Activated CD4-positive, alpha-beta memory T cell treated with anti-CD3 and anti-CD28 coated beads for 36 hours (primary cell): ENCODE measurements around the gene DDR1. TPM values are rescaled to one million over a fixed set of nuclear protein-coding genes. Genes with fewer than 3 reads are reported as not detected.
A peak's percentile ranks its signal among the peaks of the same experiment; 100 is the strongest.

ENCODE experiments used
- CTCF ChIA-PET: fragments of 350-600 bp; sonication (Branson Sonifier 250); formaldehyde crosslinking; loops from one replicate; lab custom pipeline; 2021; ENCODE audit warnings: antibody characterized with exemption, inconsistent platforms; lab: Charles Lee
- POLR2A ChIA-PET: fragments of 350-600 bp; sonication (Branson Sonifier 250); formaldehyde crosslinking; loops from one replicate; lab custom pipeline; 2021; ENCODE audit warnings: antibody characterized with exemption; lab: Charles Lee
- DNase-seq: peaks from one replicate; pipeline ENCODE4 v3.0.0-alpha.2; 2020
- H3K27ac Mint-ChIP-seq: one replicate; pipeline ENCODE4 v1.8.0; 2021; ENCODE audit warnings: mixed read lengths
- H3K27me3 Mint-ChIP-seq: one replicate; pipeline ENCODE4 v1.8.0; 2021; ENCODE audit warnings: mixed read lengths
- H3K36me3 Mint-ChIP-seq: one replicate; pipeline ENCODE4 v1.8.0; 2021; ENCODE audit warnings: mixed read lengths
- H3K4me1 Mint-ChIP-seq: one replicate; pipeline ENCODE4 v1.8.0; 2021; ENCODE audit warnings: low read depth, mixed read lengths
- H3K4me3 Mint-ChIP-seq: one replicate; pipeline ENCODE4 v1.8.0; 2021; ENCODE audit warnings: mild to moderate bottlenecking, mixed read lengths
- H3K9me3 Mint-ChIP-seq: one replicate; pipeline ENCODE4 v1.8.0; 2021; ENCODE audit warnings: mixed read lengths
- intact Hi-C: fragments of 100-400 bp; cut with micrococcal nuclease; formaldehyde crosslinking; loops from one replicate; pipeline ENCODE4 v1.15.1; 2023
- total RNA-seq, 2 experiments: library from RNA; stranded (reverse); gene quantifications; one replicate each; pipeline ENCODE4 v1.2.3, GENCODE V29; 2021

Gene DDR1
- total RNA-seq, 2 experiments from 2014 or later: 8.1 to 8.7 TPM

DNA sequence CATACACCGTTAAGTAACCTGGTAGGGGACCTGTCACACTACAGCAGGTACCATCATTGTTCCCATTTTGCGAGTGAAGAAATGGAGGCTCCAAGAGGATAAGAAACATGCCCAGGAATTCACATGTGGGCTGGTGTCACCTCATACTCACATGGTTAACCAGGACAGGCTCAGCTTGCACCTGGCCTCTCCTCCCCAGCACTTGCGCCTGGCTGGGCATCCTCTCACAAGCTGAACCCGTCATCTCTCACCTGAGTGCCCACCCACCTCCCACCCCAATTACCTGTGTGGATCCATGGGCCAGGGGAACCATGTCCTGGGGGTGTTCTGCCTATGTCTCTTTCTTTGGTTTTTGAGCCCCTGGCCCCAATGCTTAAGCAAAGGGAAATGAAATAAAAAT is 46.2 kb downstream of the DDR1 start:
- intact Hi-C loops: no loop called here
- H3K4me1 Mint-ChIP-seq: no peaks in the 10 kb centered on the region
- ChIA-PET POLR2A (no interaction called here), CTCF (interaction anchor here (1.2 to 2.2 kb wide), 2 partner anchors 15 to 149 kb away, joined by 5 to 8 read pairs; no protein-coding TSS in a partner anchor)
- no peak overlapping the region for H3K27ac Mint-ChIP-seq
- peaks cover 12% of the 10 kb centered on the region for H3K9me3 Mint-ChIP-seq
- peaks cover 26% of the 10 kb centered on the region for H3K36me3 Mint-ChIP-seq
- H3K4me3 Mint-ChIP-seq: no peak overlapping the region
- no peak for DNase-seq
- H3K27me3 Mint-ChIP-seq: no peaks in the 10 kb centered on the region

DNA sequence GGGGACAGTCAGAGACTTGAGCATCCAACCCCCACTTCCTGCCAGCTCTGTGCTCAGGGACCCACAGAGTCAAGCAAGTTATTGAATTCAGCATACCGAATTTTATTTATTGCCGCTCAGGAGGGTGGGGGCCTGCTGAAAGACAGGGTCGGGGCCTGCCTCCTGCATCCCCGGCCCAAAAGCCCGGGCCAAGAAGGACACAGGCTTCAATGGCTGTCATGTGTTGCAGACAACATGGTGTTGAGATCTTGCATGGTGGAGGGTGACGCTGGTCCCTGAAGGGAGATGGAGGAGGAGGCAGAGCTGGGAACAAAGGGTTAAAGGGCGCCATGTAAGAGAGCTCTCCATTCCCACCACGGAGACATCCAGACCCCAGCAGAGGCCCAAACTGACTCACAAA is 47.0 kb downstream of the DDR1 start:
- no peak for DNase-seq
- intact Hi-C loops: no loop called here
- Mint-ChIP-seq H3K4me1 (no peaks in the 10 kb centered on the region), H3K4me3 (no peak overlapping the region), H3K9me3 (peaks cover 12% of the 10 kb centered on the region), H3K36me3 (peaks cover 24% of the 10 kb centered on the region), H3K27ac (no peak overlapping the region), H3K27me3 (peaks cover 2% of the 10 kb centered on the region)
- CTCF ChIA-PET: no interaction called here
- POLR2A ChIA-PET: no interaction called here

GRCh38 chr6:30931969-30932645 is 47.8 kb downstream of the DDR1 start, which contains the start of gene SFTA2:
TSS of gene SFTA2 (minus strand) at chr6:30932170. CDS start at chr6:30932096, 74 bp downstream.
- CTCF ChIA-PET: no interaction called here
- POLR2A ChIA-PET: no interaction called here
- intact Hi-C loops: no loop called here
- Mint-ChIP-seq H3K9me3 (peaks cover 12% of the 10 kb centered on the region), H3K36me3 (peaks cover 19% of the 10 kb centered on the region), H3K27ac (no peak within 1 kb of the TSS), H3K4me3 (no peak within 1 kb of the TSS), H3K4me1 (no peaks in the 10 kb centered on the region), H3K27me3 (peaks cover 4% of the 10 kb centered on the region)
- no peak for DNase-seq

DNA sequence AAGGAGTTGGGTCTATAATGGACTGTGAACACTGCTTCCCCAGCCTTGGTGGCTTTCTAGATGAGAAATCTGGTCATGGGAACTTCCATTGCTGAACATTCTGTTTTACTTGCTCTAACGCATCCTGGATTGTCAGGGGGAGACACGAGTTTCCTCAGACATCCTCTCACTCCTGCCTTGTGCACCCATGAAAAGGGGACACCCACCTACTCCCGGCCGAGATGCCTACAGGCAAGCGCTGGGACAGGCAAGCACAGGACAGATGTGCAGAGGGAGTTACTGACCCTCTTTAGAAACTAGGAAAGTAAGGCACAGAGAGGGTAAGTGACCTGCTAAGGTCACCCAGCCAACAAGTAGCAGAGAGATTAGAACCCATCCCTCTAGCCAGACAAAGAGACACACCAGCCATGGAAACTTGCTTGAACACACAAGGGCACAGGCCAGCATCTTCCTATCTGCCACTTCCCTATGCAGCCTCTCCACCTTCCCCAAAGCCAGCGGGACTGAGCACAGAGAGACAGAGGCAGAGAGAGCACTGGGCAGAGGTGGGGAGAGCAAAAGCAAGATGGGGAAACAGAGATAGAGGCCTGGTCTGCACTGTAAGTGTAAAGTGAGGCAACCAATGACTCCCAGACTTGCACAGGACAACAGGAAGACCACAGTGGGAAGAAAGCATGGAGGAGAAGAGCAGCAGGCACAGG is 48.5 kb downstream of the DDR1 start:
- ChIA-PET POLR2A (no interaction called here), CTCF (no interaction called here)
- Mint-ChIP-seq H3K9me3 (peaks cover 12% of the 10 kb centered on the region), H3K36me3 (peaks cover 14% of the 10 kb centered on the region), H3K27ac (no peak overlapping the region), H3K27me3 (peaks cover 4% of the 10 kb centered on the region), H3K4me1 (no peaks in the 10 kb centered on the region), H3K4me3 (no peak overlapping the region)
- DNase-seq: no peak
- intact Hi-C loops: no loop called here

DNA sequence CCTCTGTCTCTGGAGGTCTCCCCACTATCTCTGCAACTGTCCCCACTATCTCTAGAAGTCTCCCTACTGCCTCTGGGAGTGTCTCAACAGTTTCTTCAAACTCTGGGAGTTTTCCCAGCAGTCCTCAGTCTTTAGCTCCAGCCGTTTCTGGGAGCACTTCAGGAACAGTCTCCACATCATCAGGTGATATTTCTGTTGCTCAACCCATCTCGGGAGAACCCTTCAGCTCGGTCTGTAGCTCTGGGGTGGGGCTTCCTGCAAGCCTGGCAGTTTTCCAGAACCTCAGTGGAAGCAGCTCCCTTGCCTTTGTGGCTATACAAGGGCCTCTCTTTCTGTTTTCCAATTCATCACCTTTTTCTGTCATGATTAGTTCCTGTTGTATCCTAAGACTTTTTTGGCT is 50.7 kb downstream of the DDR1 start:
- ChIA-PET CTCF (interaction anchor here (1.1 kb wide), 1 partner anchor 134 kb away, joined by 3 read pairs; no protein-coding TSS in a partner anchor), POLR2A (no interaction called here)
- H3K36me3 Mint-ChIP-seq: no peaks in the 10 kb centered on the region
- H3K4me1 Mint-ChIP-seq: no peaks in the 10 kb centered on the region
- H3K27me3 Mint-ChIP-seq: peaks cover 9% of the 10 kb centered on the region
- H3K4me3 Mint-ChIP-seq: no peak overlapping the region
- no peak overlapping the region for H3K27ac Mint-ChIP-seq
- no peak for DNase-seq
- intact Hi-C loops: no loop called here
- no peaks in the 10 kb centered on the region for H3K9me3 Mint-ChIP-seq

DNA sequence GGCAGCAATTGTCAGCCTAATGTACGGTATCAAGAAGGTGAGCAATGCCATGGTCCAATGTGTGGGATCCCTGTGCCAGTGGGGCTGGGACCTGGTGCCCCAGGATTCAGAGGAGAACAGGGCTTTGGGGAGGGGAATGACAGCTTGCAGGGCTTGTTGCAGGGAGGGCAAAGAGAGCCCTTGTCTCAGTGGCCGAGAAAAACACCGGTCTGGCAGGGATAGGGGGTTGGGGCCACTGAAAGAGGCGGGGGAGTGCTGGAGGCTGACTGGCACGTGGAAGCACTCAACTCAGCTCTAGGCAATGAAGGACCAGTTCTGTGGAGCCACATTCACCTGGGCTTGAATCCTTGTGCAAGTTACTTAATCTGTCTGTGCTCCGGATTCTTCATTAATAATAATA is 52.9 kb downstream of the DDR1 start:
- H3K27ac Mint-ChIP-seq: no peak overlapping the region
- POLR2A ChIA-PET: no interaction called here

GRCh38 chr6:30938730-30939129 is 54.4 kb downstream of the DDR1 start:
- Mint-ChIP-seq H3K27me3 (peaks cover 27% of the 10 kb centered on the region), H3K9me3 (no peaks in the 10 kb centered on the region), H3K27ac (no peak overlapping the region), H3K36me3 (no peaks in the 10 kb centered on the region), H3K4me1 (peaks cover 4% of the 10 kb centered on the region), H3K4me3 (no peak overlapping the region)
- no peak for DNase-seq
- POLR2A ChIA-PET: no interaction called here
- intact Hi-C loops: no loop called here
- CTCF ChIA-PET: no interaction called here

More for the DNA sequence above, 52.9 kb downstream of the DDR1 start:
- intact Hi-C loops: no loop called here
- Mint-ChIP-seq H3K9me3 (no peaks in the 10 kb centered on the region), H3K36me3 (no peaks in the 10 kb centered on the region), H3K4me3 (no peak overlapping the region), H3K4me1 (no peaks in the 10 kb centered on the region), H3K27me3 (peaks cover 14% of the 10 kb centered on the region)
- CTCF ChIA-PET: no interaction called here
- no peak for DNase-seq

- intact Hi-C loops: no loop called here
- Mint-ChIP-seq H3K36me3 (no peaks in the 10 kb centered on the region), H3K27ac (no peak overlapping the region), H3K4me3 (no peak overlapping the region), H3K27me3 (peaks cover 30% of the 10 kb centered on the region), H3K9me3 (no peaks in the 10 kb centered on the region), H3K4me1 (peaks cover 4% of the 10 kb centered on the region)
- POLR2A ChIA-PET: no interaction called here
- no peak for DNase-seq
- CTCF ChIA-PET: no interaction called here
Observed at GRCh38 chr6:30939473-30939872, 55.2 kb downstream of the DDR1 start.

DNA sequence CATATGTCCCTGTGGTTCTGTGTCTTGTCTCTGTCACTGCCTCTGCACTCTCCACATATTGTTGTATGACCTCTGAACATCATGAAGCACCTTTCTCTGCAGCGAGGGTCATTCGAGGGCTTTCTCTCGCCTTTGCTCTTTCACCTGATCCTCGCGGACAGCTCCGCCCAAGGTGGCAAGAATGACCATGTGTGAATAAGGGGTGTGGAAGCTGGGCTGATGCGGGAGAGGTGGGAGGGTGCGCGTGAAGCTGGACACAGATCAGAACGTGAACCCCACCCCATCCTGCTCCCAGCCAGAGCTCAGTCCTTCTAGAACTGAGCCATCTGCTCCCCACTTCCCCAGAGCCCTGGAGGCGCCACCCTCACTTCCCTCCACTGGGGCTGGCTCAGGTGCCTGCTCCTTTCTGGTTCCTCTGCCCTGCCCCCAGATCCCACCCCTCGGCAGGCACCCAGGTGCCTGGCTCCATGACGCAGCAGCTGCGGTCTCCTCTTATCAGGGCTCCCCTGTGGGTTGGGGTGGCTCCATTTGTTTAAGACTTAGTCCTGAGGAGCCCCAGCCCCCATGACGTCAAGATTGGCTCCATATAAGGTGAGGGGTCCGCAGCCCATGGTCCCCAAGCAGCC is 56.2 kb downstream of the DDR1 start, which contains the start of gene MUCL3:
Gene MUCL3, plus strand, starts transcription at position 613 of the 626 bp plus-strand sequence. CDS start 27 bp downstream, outside the sequence.
- H3K27ac Mint-ChIP-seq: no peak within 1 kb of the TSS
- no peak within 1 kb of the TSS for H3K4me3 Mint-ChIP-seq

GRCh38 chr6:30942338-30943060 is 58.2 kb downstream of the DDR1 start:
- H3K27ac Mint-ChIP-seq: no peak overlapping the region
- no peaks in the 10 kb centered on the region for H3K36me3 Mint-ChIP-seq
- H3K4me3 Mint-ChIP-seq: no peak overlapping the region
- peaks cover 42% of the 10 kb centered on the region for H3K27me3 Mint-ChIP-seq
- peaks cover 4% of the 10 kb centered on the region for H3K4me1 Mint-ChIP-seq
- CTCF ChIA-PET: interaction anchor here (1.0 to 1.4 kb wide), 2 partner anchors 137 to 145 kb away, joined by 3 to 5 read pairs; no protein-coding TSS in a partner anchor
- POLR2A ChIA-PET: no interaction called here
- intact Hi-C loops: no loop called here
- DNase-seq: peak; percentile 26
- H3K9me3 Mint-ChIP-seq: no peaks in the 10 kb centered on the region

More for the DNA sequence above, 56.2 kb downstream of the DDR1 start, which contains the start of gene MUCL3:
- Mint-ChIP-seq H3K4me1 (peaks cover 4% of the 10 kb centered on the region), H3K27me3 (peaks cover 35% of the 10 kb centered on the region), H3K36me3 (no peaks in the 10 kb centered on the region), H3K9me3 (no peaks in the 10 kb centered on the region)
- CTCF ChIA-PET: interaction anchor here (0.6 kb wide), 1 partner anchor 576 kb away, joined by 3 read pairs; no protein-coding TSS in a partner anchor
- intact Hi-C loops: no loop called here
- no peak for DNase-seq
- POLR2A ChIA-PET: no interaction called here

- peaks cover 4% of the 10 kb centered on the region for H3K4me1 Mint-ChIP-seq
- no peaks in the 10 kb centered on the region for H3K9me3 Mint-ChIP-seq
- no peak for DNase-seq
- POLR2A ChIA-PET: no interaction called here
- H3K4me3 Mint-ChIP-seq: no peak overlapping the region
- CTCF ChIA-PET: no interaction called here
- peaks cover 46% of the 10 kb centered on the region for H3K27me3 Mint-ChIP-seq
- intact Hi-C loops: no loop called here
- H3K27ac Mint-ChIP-seq: no peak overlapping the region
- H3K36me3 Mint-ChIP-seq: no peaks in the 10 kb centered on the region
Observed at GRCh38 chr6:30944051-30944450, 59.7 kb downstream of the DDR1 start.

DNA sequence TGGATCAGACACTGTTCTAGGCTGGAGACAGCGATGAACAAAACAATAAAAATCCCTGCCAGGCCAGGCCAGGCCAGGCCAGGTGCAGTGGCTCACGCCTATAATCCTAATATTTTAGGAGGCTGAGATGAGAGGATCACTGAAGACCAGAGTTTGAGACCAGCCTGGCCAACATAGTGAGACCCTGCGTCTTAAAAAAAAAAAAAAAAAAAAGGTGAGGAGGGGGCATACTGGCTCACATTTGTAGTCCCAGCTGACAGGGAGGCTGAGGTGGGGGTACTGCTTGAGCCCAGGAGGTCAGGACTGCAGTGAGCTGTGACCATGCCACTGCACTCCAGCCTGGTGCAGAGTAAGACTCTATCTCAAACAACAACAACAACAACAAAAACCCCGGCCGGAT is 61.0 kb downstream of the DDR1 start:
- H3K4me1 Mint-ChIP-seq: peaks cover 4% of the 10 kb centered on the region
- no peaks in the 10 kb centered on the region for H3K9me3 Mint-ChIP-seq
- intact Hi-C loops: no loop called here
- no peak for DNase-seq
- H3K27me3 Mint-ChIP-seq: peaks cover 58% of the 10 kb centered on the region
- H3K27ac Mint-ChIP-seq: no peak overlapping the region
- ChIA-PET CTCF (no interaction called here), POLR2A (no interaction called here)
- H3K36me3 Mint-ChIP-seq: no peaks in the 10 kb centered on the region
- H3K4me3 Mint-ChIP-seq: no peak overlapping the region
